Esophagus squamous epithelium (tissue), 5 donors: Measurements from ENCODE around the gene HMGXB4. TPM values are rescaled to one million over a fixed set of nuclear protein-coding genes. Genes with fewer than 3 reads are reported as not detected.

Source experiments
- DNase-seq: peaks from one replicate; lab custom pipeline; 2025; lab: John Stamatoyannopoulos, UW
- H3K27ac ChIP-seq, 4 donors: fragments of 200-600 bp; sonication (generic); one replicate each; pipeline ENCODE4 v1.5.1; 2016 to 2019; ENCODE audit warnings: mild to moderate bottlenecking in 1 of 4
- H3K27me3 ChIP-seq, 4 donors: fragments of 200-600 bp; sonication (generic); 1 replicate in 3 of 4; 2 replicates in 1 of 4; pipeline versions ENCODE4 v1.5.1 to v1.6.0; 2017 to 2021; ENCODE audit warnings: antibody characterized with exemption in 1 of 4
- H3K36me3 ChIP-seq, 3 donors: fragments of 200-600 bp; sonication (generic); one replicate each; pipeline ENCODE4 v1.5.1; 2016 to 2019
- H3K4me1 ChIP-seq, 3 donors: fragments of 200-600 bp; sonication (generic); one replicate each; pipeline ENCODE4 v1.5.1; 2017 to 2019
- H3K4me3 ChIP-seq, 4 donors: fragments of 200-600 bp; sonication (generic); 1 replicate in 3 of 4; 2 replicates in 1 of 4; pipeline ENCODE4 v1.5.1; 2016 to 2019; ENCODE audit warnings: mild to moderate bottlenecking in 2 of 4, moderate library complexity in 1 of 4
- H3K9me3 ChIP-seq, 3 donors: fragments of 200-600 bp; sonication (generic); one replicate each; pipeline ENCODE4 v1.5.1; 2016 to 2019
- POLR2A ChIP-seq, 4 donors: fragments of 450-650 bp; IDR thresholded peaks; one replicate each; pipeline ENCODE4 v1.6.1; 2017; ENCODE audit warnings: antibody characterized with exemption in 4 of 4, mild to moderate bottlenecking in 4 of 4, moderate library complexity in 3 of 4
- WGBS, 2 donors: methylation state at CpG; one replicate each; pipeline ENCODE4 v1.1.5; 2018; 5-methylcytosine and 5-hydroxymethylcytosine counted together
- intact Hi-C: fragments of 100-400 bp; cut with DNase I; formaldehyde crosslinking; loops from one replicate; pipeline ENCODE4 v1.15.0; 2022
- total RNA-seq, 4 donors: library from RNA; depleted of rRNA; stranded (reverse); fragments of >200 nt; gene quantifications; one replicate each; pipeline ENCODE4 v1.1.0, GENCODE V29; 2016
- TF ChIP-seq, protein P1 (sequence below), 6 experiments: fragments of 450-650 bp in 4 of 6; fragments of 200-600 bp in 2 of 6; sonication (generic) in 2 of 6; IDR thresholded peaks; one replicate each; pipeline ENCODE4 v1.5.1; 2016 to 2019; ENCODE audit warnings: antibody characterized with exemption in 6 of 6, mild to moderate bottlenecking in 4 of 6, moderate library complexity in 4 of 6
- donor health status: DM: yes; HTN: yes; CAD: no.

Gene HMGXB4, protein sequence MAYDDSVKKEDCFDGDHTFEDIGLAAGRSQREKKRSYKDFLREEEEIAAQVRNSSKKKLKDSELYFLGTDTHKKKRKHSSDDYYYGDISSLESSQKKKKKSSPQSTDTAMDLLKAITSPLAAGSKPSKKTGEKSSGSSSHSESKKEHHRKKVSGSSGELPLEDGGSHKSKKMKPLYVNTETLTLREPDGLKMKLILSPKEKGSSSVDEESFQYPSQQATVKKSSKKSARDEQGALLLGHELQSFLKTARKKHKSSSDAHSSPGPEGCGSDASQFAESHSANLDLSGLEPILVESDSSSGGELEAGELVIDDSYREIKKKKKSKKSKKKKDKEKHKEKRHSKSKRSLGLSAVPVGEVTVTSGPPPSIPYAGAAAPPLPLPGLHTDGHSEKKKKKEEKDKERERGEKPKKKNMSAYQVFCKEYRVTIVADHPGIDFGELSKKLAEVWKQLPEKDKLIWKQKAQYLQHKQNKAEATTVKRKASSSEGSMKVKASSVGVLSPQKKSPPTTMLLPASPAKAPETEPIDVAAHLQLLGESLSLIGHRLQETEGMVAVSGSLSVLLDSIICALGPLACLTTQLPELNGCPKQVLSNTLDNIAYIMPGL
- total RNA-seq, result 10 to 100 TPM; 10.2 to 20.1 (median 13.5) TPM

DNA sequence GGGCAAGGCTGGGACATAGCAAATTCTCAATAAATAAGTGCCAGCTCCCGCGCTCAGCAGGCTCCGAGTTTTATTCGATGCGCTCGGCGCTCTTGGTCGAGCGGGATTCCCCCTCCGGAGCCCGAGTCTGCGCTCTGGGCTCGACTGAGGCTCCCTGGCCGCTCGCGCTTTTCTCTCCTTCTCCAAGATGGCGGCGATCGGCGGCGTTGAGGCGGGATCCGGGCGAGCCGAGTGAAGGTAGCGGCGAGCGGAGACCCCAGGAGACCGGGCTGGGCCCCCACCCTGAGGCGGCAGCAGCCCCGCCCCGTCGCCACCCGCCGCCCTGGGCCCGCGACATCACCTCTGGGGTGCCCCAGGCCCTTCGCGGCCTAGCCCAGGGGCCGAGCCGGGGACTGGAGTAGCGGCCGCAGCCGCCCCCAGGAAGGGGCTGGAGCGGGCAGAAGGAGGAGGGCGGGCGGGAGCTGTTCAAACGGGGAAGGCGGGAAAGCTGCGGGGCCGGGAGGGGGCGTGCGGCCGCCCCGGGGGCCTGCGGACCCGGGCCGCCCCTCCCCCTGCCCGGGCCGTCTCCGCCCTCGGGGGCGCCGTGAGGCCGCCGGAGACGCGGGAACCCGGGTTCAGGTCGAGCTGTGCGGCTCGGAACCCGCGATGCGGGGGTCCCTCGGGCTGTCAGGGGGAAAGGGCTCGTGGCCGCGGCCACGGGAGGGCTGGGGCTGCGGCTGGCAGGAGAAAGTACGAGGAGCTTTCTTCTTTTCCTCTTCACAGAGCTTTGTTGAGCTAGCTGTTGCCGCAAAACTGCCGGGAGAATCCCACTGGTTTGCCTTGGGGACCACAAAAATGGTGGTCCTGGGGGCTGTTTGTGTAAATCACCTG, at the start of gene HMGXB4:
Gene HMGXB4, plus strand, starts transcription at position 173 of the 870 bp plus-strand sequence. CDS start 4,898 bp downstream, outside the sequence.
- H3K27me3 ChIP-seq, result no peaks in the 10 kb centered on the region
- H3K9me3 ChIP-seq, result no peaks in the 10 kb centered on the region
- WGBS, 2 donors, result 0 to 1% methylated on average over 5 to 28 of the region's 84 CpGs
- H3K4me3 ChIP-seq, result peak within 1 kb of the TSS; percentile 63 to 92 (median 80)
- H3K27ac ChIP-seq, result peak within 1 kb of the TSS; percentile 90 to 97 (median 95)
- intact Hi-C loops, result no loop called here
- TF ChIP-seq POLR2A (IDR thresholded peaks at IDR 0.05), result no peak
- TF ChIP-seq, protein P1, sequence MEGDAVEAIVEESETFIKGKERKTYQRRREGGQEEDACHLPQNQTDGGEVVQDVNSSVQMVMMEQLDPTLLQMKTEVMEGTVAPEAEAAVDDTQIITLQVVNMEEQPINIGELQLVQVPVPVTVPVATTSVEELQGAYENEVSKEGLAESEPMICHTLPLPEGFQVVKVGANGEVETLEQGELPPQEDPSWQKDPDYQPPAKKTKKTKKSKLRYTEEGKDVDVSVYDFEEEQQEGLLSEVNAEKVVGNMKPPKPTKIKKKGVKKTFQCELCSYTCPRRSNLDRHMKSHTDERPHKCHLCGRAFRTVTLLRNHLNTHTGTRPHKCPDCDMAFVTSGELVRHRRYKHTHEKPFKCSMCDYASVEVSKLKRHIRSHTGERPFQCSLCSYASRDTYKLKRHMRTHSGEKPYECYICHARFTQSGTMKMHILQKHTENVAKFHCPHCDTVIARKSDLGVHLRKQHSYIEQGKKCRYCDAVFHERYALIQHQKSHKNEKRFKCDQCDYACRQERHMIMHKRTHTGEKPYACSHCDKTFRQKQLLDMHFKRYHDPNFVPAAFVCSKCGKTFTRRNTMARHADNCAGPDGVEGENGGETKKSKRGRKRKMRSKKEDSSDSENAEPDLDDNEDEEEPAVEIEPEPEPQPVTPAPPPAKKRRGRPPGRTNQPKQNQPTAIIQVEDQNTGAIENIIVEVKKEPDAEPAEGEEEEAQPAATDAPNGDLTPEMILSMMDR (IDR thresholded peaks at IDR 0.05), result peak in 2 of 6 experiments; percentile 12 to 20
- DNase-seq, result peak; percentile 17
- H3K36me3 ChIP-seq, result peaks cover 0 to 10% (median 0%) of the 10 kb centered on the region in 3 donors
- H3K4me1 ChIP-seq, result peaks cover 5 to 23% (median 12%) of the 10 kb centered on the region in 3 donors

DNA sequence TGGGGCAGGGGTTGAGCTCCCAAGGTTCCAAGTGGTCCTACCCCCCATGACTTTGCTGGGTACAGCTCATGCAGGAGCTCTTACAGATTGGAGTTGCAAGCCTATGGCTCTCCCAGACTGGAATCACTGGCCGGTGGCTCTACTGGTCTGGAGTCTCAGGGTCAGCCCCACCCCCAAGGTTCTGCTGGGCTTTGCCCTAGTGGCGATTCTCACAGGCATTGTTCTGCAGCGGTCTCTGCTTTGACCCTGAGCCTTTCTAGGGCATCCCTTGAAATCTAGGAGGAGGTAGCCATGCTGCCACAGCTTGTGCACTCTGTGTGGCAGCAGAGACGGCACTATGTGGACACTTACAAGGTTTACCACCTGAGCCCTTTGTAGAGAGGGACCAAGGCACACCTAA, 49.3 kb upstream of the HMGXB4 start:
- 80% methylated on average over 1 of the region's 4 CpGs; no CpG with 5 or more reads in 1 of the 2 donors for WGBS, 2 donors
- no peaks in the 10 kb centered on the region for H3K4me1 ChIP-seq
- H3K27me3 ChIP-seq, result peaks cover 0 to 63% (median 0%) of the 10 kb centered on the region in 4 donors
- intact Hi-C loops, result no loop called here
- no peak for TF ChIP-seq POLR2A (IDR thresholded peaks at IDR 0.05)
- TF ChIP-seq, protein P1 (IDR thresholded peaks at IDR 0.05), result no peak
- no peaks in the 10 kb centered on the region for H3K36me3 ChIP-seq
- H3K4me3 ChIP-seq, result no peak overlapping the region
- H3K9me3 ChIP-seq, result no peaks in the 10 kb centered on the region
- DNase-seq, result no peak
- H3K27ac ChIP-seq, result no peak overlapping the region

DNA sequence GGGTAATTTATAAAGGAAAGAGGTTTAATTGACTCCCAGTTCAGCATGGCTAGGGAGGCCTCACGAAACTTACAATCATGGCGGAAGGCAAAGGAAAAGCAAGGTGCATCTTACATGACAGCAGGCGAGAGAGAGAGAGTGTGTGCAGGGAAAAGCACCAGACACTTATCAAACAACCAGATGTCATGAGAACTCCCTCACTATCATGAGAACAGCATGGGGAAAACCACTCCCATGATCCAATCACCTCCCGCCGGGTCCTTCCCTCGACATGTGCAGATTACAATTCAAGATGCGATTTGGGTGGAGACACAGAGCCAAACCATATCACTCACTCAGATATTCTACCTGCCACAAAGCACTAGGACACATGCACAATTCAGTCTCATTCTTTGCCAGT, 48.1 kb upstream of the HMGXB4 start:
- intact Hi-C loops, result no loop called here
- Histone ChIP-seq H3K36me3 (no peaks in the 10 kb centered on the region), H3K27me3 (peaks cover 0 to 64% (median 0%) of the 10 kb centered on the region in 4 donors), H3K4me1 (no peaks in the 10 kb centered on the region), H3K27ac (no peak overlapping the region), H3K9me3 (no peaks in the 10 kb centered on the region), H3K4me3 (no peak overlapping the region)
- 84 to 90% methylated on average over 7 of the region's 7 CpGs for WGBS, 2 donors
- TF ChIP-seq, protein P1 (IDR thresholded peaks at IDR 0.05), result no peak
- TF ChIP-seq POLR2A (IDR thresholded peaks at IDR 0.05), result no peak
- no peak for DNase-seq

DNA sequence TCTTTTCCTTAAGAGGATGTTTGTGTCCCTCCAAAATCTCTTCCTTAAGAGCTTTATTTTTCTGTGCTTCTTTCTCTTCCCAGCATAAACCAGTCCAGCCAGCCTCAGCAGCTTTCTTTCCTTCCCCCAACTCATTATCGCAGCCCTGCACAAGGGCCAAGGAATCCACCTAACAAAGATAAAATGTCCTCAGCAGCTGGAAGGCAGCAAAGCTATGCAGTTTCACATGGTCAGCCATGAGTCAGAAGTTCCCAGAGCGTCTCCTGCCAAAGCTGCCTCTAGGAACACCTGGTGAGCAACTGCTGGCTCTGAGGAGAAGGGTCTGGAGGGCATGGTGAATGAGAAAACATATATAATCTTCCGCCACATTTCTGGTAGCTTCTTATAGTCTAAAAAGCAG, 45.3 kb upstream of the HMGXB4 start:
- Histone ChIP-seq H3K9me3 (no peaks in the 10 kb centered on the region), H3K36me3 (no peaks in the 10 kb centered on the region), H3K27me3 (peaks cover 0 to 40% (median 0%) of the 10 kb centered on the region in 4 donors), H3K27ac (no peak overlapping the region), H3K4me1 (no peaks in the 10 kb centered on the region), H3K4me3 (no peak overlapping the region)
- no peak for DNase-seq
- intact Hi-C loops, result no loop called here
- TF ChIP-seq POLR2A (IDR thresholded peaks at IDR 0.05), result no peak
- TF ChIP-seq, protein P1 (IDR thresholded peaks at IDR 0.05), result no peak
- WGBS, 2 donors, result 52 to 60% methylated on average over 2 to 3 of the region's 3 CpGs
